ENCODE measurements around the gene VSTM2A. TPM values are rescaled to one million over a fixed set of nuclear protein-coding genes. Genes with fewer than 3 reads are reported as not detected.
"Not testable (repeated sequence)": the region's sequence is repeated elsewhere in the genome, so short reads cannot be mapped to it uniquely, and the experiment has no call there.

VSTM2A gene
- not detected in 2 replicates for total RNA-seq (2014; rRNA removed; shearing (Covaris generic))

- H3K27ac ChIP-seq, result no peak within 1 kb of the TSS
- no peaks in the 10 kb centered on the region for H3K9me3 ChIP-seq (replicated peaks)
- H3K4me3 ChIP-seq, result no peak within 1 kb of the TSS
- no peaks in the 10 kb centered on the region for H3K4me1 ChIP-seq
- no peaks in the 10 kb centered on the region; the same call in none of the 2 replicates for H3K27me3 ChIP-seq
- no peak for DNase-seq
- H3K36me3 ChIP-seq, result no peaks in the 10 kb centered on the region; the same call in 1 of the 2 replicates
Observed at GRCh38 chr7:54541669-54542625, at the start of gene VSTM2A. Gene VSTM2A (plus strand): TSS chr7:54542375. CDS start chr7:54542731, 356 bp downstream.

- DNase-seq; H3K4me3 ChIP-seq; H3K36me3 ChIP-seq; H3K27ac ChIP-seq; H3K27me3 ChIP-seq; H3K4me1 ChIP-seq; H3K9me3 ChIP-seq (replicated peaks): not testable (repeated sequence)
Observed at GRCh38 chr7:54504531-54504930, 37.6 kb upstream of the VSTM2A start.

GRCh38 chr7:54529568-54529967 is 12.6 kb upstream of the VSTM2A start:
- no peak overlapping the region for H3K4me3 ChIP-seq
- H3K4me1 ChIP-seq, result no peaks in the 10 kb centered on the region
- H3K36me3 ChIP-seq, result no peaks in the 10 kb centered on the region
- no peak overlapping the region for H3K27ac ChIP-seq
- H3K9me3 ChIP-seq (replicated peaks), result no peaks in the 10 kb centered on the region
- H3K27me3 ChIP-seq, result no peaks in the 10 kb centered on the region
- DNase-seq, result no peak

- H3K4me1 ChIP-seq, result no peaks in the 10 kb centered on the region
- H3K9me3 ChIP-seq (replicated peaks), result no peaks in the 10 kb centered on the region
- no peaks in the 10 kb centered on the region; the same call in 1 of the 2 replicates for H3K27me3 ChIP-seq
- no peaks in the 10 kb centered on the region; the same call in 1 of the 2 replicates for H3K36me3 ChIP-seq
- no peak for DNase-seq
- H3K4me3 ChIP-seq, result no peak overlapping the region
- H3K27ac ChIP-seq, result no peak overlapping the region
Observed at GRCh38 chr7:54538122-54538521, 4.1 kb upstream of the VSTM2A start.

- no peak overlapping the region for H3K4me3 ChIP-seq
- H3K27me3 ChIP-seq, result no peaks in the 10 kb centered on the region; the same call in none of the 2 replicates
- no peaks in the 10 kb centered on the region for H3K4me1 ChIP-seq
- peak in 1 of 2 experiments; percentile 43 for DNase-seq
- no peak overlapping the region for H3K27ac ChIP-seq
- no peaks in the 10 kb centered on the region; the same call in 1 of the 2 replicates for H3K36me3 ChIP-seq
- H3K9me3 ChIP-seq (replicated peaks), result no peaks in the 10 kb centered on the region
Observed at GRCh38 chr7:54543051-54543488, 895 bp downstream of the VSTM2A start.

- no peak overlapping the region for H3K27ac ChIP-seq
- no peaks in the 10 kb centered on the region; the same call in none of the 2 replicates for H3K27me3 ChIP-seq
- no peak for DNase-seq
- no peaks in the 10 kb centered on the region; the same call in 1 of the 2 replicates for H3K36me3 ChIP-seq
- H3K9me3 ChIP-seq (replicated peaks), result no peaks in the 10 kb centered on the region
- no peaks in the 10 kb centered on the region for H3K4me1 ChIP-seq
- no peak overlapping the region for H3K4me3 ChIP-seq
Observed at GRCh38 chr7:54544149-54544526, 2.0 kb downstream of the VSTM2A start.

GRCh38 chr7:54544527-54545240 is 2.5 kb downstream of the VSTM2A start:
- Histone ChIP-seq H3K4me3 (no peak overlapping the region), H3K4me1 (no peaks in the 10 kb centered on the region), H3K27me3 (no peaks in the 10 kb centered on the region; the same call in none of the 2 replicates), H3K9me3 (replicated peaks) (no peaks in the 10 kb centered on the region), H3K27ac (no peak overlapping the region), H3K36me3 (no peaks in the 10 kb centered on the region; the same call in 1 of the 2 replicates)
- no peak for DNase-seq

- no peak for DNase-seq
- Histone ChIP-seq H3K4me3 (no peak overlapping the region), H3K27ac (no peak overlapping the region), H3K9me3 (replicated peaks) (no peaks in the 10 kb centered on the region), H3K4me1 (no peaks in the 10 kb centered on the region), H3K36me3 (no peaks in the 10 kb centered on the region; the same call in 1 of the 2 replicates), H3K27me3 (no peaks in the 10 kb centered on the region; the same call in 1 of the 2 replicates)
Observed at GRCh38 chr7:54545241-54545563, 3.0 kb downstream of the VSTM2A start.

GRCh38 chr7:54546081-54546985 is 4.2 kb downstream of the VSTM2A start:
- Histone ChIP-seq H3K36me3 (no peaks in the 10 kb centered on the region), H3K27ac (no peak overlapping the region), H3K4me3 (no peak overlapping the region), H3K4me1 (no peaks in the 10 kb centered on the region), H3K27me3 (no peaks in the 10 kb centered on the region; the same call in none of the 2 replicates), H3K9me3 (replicated peaks) (no peaks in the 10 kb centered on the region)
- no peak for DNase-seq

GRCh38 chr7:54546986-54547314 is 4.8 kb downstream of the VSTM2A start:
- no peak for DNase-seq
- Histone ChIP-seq H3K27me3 (no peaks in the 10 kb centered on the region; the same call in none of the 2 replicates), H3K4me3 (no peak overlapping the region), H3K27ac (no peak overlapping the region), H3K4me1 (no peaks in the 10 kb centered on the region), H3K36me3 (no peaks in the 10 kb centered on the region), H3K9me3 (replicated peaks) (no peaks in the 10 kb centered on the region)

- H3K27ac ChIP-seq, result no peak overlapping the region
- H3K36me3 ChIP-seq, result no peaks in the 10 kb centered on the region
- no peak overlapping the region for H3K4me3 ChIP-seq
- H3K27me3 ChIP-seq, result no peaks in the 10 kb centered on the region; the same call in 1 of the 2 replicates
- no peaks in the 10 kb centered on the region for H3K4me1 ChIP-seq
- DNase-seq, result no peak
- no peaks in the 10 kb centered on the region for H3K9me3 ChIP-seq (replicated peaks)
Observed at GRCh38 chr7:54550471-54550870, 8.3 kb downstream of the VSTM2A start.

- DNase-seq, result peak in 1 of 2 experiments; percentile 43
Observed at GRCh38 chr7:54556121-54556520, 13.9 kb downstream of the VSTM2A start.

GRCh38 chr7:54559401-54559800 is 17.2 kb downstream of the VSTM2A start:
- no peaks in the 10 kb centered on the region for H3K9me3 ChIP-seq (replicated peaks)
- no peaks in the 10 kb centered on the region for H3K4me1 ChIP-seq
- 0 out of 2 replicates have a peak, but pooled peaks cover 3% of the 10 kb centered on the region for H3K27me3 ChIP-seq
- H3K27ac ChIP-seq, result no peak overlapping the region
- no peak overlapping the region for H3K4me3 ChIP-seq
- no peak for DNase-seq
- H3K36me3 ChIP-seq, result no peaks in the 10 kb centered on the region

More at GRCh38 chr7:54556121-54556520, 13.9 kb downstream of the VSTM2A start:
- Histone ChIP-seq H3K27ac (no peak overlapping the region), H3K4me1 (no peaks in the 10 kb centered on the region), H3K4me3 (no peak overlapping the region), H3K9me3 (replicated peaks) (no peaks in the 10 kb centered on the region), H3K27me3 (no peaks in the 10 kb centered on the region; the same call in 1 of the 2 replicates), H3K36me3 (no peaks in the 10 kb centered on the region)

- no peaks in the 10 kb centered on the region for H3K9me3 ChIP-seq (replicated peaks)
- H3K27ac ChIP-seq, result no peak overlapping the region
- H3K4me3 ChIP-seq, result no peak overlapping the region
- no peak for DNase-seq
- H3K27me3 ChIP-seq, result 0 out of 2 replicates have a peak, but pooled peaks cover 3% of the 10 kb centered on the region
- no peaks in the 10 kb centered on the region for H3K4me1 ChIP-seq
- H3K36me3 ChIP-seq, result no peaks in the 10 kb centered on the region
Observed at GRCh38 chr7:54560198-54560597, 18.0 kb downstream of the VSTM2A start.
